Cerebellar nuclear complex (tissue), 1 donor: ENCODE results near the gene SLC39A11.
"Not testable (repeated sequence)": the region's sequence is repeated elsewhere in the genome, so short reads cannot be mapped to it uniquely, and the experiment has no call there.

ENCODE experiments used
- DNase-seq, 2 experiments: peaks; one replicate each; lab custom pipeline; 2025; lab: John Stamatoyannopoulos, UW

SLC39A11 gene

DNA sequence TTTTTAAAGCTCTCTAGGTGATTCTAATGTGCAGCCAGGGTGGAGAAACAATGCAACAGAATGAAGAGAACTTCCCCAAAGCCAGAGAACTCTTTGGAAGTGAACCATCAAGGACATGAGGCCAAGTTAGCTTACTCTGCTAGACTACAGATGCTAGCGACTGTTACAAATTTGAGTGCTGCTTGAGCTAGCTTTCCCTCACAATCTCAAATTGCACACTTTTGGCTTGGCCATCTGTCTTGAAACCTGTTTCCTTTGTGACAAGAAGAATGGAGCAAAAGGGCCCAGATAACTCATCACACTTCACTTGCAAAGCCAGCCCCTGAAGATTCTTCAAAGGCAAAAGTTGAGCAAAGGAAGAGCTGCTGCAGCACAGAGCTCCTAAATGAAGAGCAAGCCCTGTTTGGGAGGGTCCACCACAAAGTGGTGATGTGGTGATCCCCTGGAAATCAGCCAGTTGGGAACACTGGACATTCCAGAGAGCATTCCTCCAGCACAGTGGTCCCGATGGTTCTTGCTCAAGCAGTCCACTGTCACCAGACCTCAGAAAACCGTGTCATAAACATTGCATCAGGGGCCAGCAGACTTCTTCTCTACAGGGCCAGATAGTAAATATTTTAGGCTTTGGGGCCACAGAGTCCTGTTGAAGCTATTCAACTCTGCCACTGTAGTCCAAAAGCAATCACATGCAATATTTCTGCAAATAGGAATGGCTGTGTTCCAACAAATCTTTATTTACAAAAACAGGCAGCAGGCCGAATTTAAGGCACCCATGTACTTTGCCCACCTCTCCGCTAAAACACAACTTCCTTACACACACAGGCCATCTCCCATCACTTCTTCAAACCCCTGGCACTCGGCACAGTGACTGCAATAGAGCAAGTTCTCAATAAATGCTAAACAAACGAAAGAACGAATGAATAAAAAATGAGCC, 21.2 kb downstream of the SLC39A11 start:
- DNase-seq = no peak

DNA sequence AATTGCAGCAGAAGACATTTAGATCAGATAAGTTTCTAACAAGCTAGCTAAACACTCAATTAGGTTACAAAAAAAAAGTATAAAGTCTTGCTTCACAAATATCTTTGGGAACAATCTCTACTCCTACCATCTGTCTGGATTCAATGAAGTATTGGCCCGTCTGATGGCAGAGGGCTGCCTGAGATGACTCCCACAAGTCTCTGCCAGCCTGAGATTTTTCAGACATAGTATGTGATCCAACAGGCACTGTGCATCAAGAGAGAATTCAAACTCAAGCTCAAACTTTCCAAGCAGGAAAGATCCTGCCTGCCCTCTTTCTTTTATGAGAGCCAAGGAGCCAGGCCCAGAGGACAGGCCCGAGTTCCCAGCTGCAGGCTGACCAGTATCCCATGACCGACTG, 22.6 kb downstream of the SLC39A11 start:
- no peak for DNase-seq

DNA sequence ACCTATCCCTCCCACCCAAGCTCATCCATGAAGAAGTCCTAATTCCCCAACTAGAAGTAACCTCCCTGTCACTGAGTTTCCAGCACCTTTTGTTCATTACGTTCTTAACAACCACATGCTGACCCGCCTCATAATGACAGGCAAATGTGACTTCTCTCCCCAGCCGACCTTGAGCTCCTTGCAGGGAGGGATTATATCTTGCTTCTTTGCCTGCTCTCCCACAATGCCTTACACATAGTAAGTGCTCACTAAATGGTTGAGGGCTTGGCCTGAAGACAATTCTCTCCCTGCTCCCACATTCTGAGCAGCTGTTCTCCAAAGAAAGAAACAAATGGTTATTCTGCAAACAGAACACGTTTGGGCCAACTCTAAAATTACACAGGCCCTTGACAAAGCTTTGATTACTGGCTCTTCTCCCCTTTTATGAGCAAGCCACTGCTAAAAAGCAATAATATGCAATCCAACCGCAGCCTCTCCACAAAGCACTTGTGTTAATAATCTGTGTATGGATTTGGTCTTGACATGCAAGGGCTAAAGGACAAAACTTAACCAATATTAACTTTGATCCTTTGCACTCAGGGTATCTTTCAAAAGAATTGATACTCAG, 23.2 kb downstream of the SLC39A11 start:
- no peak for DNase-seq

DNA sequence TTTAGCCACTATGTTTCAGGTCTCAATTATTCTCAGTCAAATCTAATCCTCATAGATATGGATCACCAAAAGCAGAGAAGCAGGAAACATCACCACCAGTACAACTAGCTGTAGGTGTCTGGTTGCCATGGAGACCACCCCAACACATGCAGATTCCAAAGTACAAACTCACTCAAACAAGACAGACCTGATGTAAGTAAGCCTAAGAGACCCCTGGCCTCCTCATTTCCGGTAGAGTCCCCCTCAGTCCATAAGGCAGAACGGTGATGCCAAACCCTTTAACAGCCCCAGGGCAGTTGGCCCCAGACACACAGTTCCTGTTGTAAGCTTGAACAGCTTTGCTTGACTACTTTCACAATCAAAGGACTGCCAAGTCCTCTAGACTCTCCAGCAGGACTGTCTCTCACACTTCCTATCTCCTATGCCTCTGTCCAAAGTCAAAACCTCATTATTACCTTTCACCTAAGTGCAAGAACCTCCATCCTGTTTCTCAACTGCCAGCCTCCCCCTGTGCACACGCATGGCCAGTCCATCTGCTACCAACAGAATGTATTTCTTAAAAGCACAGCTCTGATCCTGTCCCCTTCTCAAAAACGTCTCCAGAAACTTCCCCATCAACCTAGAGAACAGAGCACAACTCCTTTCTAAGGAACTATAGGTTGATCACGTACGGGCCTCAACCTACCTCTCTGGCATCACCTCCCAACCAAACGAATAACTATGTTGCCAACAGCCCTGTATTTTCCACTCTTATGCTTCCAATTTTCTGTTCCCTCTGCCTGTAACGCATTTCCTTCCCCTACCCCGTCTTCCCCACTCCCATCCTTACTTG, 23.9 kb downstream of the SLC39A11 start:
- no peak for DNase-seq

DNA sequence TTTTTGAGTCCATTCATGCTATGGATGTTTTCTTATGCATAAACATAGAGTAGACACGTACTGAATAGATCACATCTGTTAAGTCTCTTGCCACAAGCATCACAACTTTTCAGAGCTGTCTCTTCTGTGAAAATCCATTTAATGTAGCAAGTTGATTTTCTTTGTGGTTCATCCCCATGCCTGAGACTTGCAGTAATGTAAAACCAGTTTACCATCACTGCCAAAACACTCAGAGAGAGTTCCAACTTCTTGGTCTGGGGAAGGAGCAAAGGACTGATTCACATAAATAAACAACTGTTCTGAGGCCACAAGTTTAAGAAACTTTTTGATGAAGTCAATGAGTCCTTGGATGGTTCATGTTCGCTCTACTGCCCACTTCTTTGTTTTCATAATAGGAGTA, 24.8 kb downstream of the SLC39A11 start:
- DNase-seq = not testable (repeated sequence)

DNA sequence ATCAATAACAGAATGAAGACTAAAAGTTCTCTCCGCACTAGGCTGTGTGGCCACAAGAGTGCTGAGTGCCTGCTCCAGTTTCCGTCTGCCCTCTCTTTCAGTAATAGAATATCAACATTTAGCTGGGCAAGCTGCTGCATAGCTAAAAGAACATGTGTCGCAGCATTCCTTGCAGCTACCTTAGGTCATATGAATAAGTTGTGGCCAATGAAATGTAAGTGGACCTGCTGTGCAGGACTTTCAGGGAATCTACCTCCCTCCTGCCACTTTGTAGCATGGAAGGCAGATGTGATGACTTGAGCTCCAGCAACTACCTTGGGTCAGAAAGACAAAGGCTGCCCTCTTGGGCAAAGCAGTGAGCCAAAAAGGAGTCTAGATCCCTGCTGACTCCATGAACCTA, 25.4 kb downstream of the SLC39A11 start:
- DNase-seq = no peak

DNA sequence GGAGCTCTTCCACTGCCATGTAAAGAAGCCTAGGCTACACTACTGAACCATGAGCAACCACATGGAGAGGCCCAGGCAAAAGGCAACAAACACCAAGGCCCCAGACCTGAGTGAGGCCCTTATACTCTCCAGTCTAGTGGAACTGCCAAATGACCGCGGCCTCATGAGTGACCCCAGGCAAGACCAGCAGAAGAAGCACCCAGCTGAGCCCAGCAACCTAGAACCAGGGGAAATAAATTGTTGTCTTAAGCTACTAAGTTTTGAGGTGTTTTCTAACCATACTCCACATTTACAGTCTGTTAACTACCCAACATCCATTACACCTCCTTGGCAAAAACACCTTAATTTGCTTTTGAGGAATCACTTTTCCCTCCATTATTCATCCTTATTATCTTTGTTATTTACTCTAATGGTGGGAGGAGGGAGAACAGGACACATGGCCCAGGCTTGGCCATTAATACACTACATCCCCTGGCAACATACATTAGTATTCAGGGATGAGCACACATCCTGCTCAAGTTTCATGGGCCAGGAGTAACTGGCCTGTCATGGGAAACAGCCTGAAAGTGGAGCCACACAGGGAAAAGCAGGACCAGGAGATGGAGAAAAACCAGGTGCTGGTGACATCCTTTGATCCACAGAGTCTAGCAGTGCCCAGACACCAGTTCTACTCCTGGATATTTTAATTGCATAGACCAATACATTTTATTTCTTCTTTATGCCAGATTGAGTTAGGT, 26.2 kb downstream of the SLC39A11 start:
- DNase-seq = no peak

DNA sequence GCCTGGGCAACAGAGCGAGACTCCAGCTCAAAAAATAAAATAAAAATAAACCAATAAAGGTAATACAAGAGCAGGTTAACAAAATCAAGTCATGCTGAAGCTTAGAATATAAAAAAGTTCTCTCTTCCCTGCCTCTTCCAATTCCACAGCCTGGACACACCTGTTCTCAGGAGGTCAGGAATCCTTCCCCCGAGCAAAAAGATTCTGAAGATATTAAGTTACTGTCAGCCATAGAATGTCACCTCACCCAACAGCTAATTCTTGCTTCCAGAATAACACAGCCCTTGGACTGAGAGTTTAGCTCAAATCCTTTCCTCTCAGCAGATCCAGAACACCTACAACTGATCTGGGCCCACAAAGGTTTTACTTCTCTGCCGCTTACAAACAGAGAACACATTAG, 27.1 kb downstream of the SLC39A11 start:
- no peak for DNase-seq

DNA sequence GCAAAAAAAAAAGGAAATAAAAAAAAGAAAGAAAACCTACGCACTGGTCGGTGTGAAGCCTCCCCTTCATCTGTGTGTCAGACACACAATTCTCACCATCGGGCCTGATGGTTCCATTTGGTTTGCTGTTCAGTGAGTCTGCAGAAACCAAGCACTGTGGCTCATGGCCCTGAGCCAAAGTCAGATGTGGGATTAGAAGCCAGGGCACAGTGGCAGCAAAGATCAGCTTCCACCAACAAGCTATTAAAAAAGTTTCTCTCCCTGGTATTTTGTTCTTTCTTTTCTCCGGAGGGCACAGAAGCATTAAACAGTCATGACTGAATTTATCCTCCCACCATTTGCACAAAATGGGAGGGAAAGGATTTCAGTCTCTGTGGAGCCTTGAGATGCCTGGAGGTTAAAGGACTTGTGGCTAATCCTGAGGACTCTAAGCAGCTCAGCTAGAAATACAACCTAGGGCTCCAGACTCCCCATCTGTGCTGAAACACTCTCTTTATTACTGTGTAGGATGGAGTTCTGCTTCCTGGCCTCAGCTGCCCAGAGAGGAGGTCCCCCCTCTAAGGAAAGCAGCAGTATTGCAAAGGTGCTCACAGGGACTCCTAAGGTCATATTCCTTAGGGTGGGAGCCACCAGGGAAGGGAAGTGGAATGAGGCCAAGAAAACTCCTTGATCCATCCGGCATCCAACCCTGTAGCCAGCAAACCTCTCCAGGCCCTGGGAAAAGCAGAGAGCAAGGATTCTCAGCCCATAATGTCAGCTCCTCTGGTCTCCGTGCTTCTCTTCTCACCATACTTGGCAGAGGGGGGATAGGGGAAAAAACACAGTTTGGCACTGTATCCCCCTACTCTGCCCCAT, 28.2 kb downstream of the SLC39A11 start:
- no peak for DNase-seq

DNA sequence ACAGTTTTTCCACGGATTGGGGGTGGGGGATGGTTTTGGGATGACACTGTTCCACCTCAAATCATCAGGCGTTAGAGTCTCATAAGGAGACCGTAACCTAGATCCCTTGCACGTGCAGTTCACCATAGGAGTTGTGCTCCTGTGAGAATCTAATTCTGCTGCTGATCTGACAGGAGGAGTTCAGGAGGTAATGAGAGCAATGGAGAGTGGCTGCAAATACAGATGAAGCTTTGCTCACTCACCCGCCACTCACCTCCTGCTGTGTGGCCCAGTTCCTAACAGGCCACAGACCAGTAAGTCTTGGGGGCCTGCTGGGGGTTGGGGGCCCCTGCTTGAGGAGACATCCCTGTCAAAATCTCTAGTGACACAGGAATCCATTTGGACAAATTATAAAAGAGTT, 29.8 kb downstream of the SLC39A11 start:
- no peak for DNase-seq

DNA sequence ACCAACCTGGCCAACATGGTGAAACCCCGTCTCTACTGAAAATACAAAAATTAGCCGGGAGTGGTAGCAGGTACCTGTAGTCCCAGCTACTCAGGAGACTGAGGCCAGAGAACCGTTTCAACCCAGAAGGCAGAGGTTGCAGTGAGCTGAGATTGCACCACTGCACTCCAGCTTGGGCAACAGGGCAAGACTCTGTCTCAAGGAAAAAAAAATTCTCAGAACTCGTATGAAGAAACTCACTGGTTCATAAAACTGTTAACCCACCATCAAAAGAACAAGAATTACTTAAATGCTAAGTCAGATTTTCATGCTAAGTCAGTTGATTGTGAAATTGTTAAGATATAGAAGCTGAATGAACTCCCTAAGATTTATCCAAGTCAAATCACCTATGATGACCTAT, 31.3 kb downstream of the SLC39A11 start:
- no peak for DNase-seq

DNA sequence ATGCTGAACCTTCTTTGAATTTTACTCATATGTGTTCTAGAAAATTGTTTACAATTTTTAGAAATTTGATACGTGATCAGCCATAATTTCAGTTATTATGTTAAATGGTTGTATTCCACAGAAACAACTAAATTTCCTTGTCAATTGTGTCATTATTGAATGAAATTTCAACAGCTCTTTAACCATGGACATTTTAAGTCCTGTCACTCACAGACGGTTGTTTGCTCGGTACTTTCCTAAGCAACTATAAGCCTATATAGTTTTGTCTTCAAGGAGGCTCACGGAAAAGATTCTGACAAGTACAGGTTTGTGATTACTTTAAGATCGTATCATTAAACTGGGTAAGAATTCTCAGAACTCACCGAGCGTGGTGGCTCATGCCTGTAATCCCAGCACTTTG, 31.8 kb downstream of the SLC39A11 start:
- DNase-seq = no peak

DNA sequence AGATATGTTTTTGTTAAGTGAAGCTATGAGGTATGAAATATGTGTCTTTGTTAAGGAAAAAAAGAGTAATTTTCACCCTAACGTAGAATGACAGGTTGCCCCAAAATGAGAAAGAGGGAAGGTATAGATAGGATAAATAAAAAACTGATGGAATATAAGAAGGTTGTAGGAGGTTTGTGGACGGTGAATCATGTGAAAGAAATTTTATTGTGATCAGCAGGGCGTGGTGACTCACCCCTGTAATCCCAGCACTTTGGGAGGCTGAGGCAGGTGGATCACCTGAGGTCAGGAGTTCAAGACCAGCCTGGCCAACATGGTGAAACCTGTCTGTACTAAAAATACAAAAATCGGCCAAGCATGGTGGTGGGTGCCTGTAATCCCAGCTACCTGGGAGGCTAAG, 32.8 kb downstream of the SLC39A11 start:
- not testable (repeated sequence) for DNase-seq

DNA sequence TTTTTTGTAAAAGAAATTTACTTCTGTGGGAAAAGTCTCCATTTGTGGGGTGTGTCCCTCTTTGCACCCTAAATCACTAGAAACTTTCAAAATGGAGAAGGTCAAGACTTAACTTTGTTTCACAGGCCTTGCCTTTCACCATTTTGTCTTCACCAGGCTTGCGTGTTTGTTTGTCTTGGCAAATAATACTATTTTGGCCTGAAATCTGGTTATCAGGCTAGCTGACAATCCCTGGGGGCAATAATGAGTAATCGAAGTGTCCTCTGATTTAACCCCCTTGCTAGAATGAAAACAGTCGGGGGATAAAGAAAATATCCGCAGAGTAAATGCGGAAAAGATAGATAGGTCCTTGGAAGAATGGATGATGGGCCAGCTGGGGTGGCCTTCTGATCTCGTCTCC, 34.5 kb downstream of the SLC39A11 start:
- no peak for DNase-seq

DNA sequence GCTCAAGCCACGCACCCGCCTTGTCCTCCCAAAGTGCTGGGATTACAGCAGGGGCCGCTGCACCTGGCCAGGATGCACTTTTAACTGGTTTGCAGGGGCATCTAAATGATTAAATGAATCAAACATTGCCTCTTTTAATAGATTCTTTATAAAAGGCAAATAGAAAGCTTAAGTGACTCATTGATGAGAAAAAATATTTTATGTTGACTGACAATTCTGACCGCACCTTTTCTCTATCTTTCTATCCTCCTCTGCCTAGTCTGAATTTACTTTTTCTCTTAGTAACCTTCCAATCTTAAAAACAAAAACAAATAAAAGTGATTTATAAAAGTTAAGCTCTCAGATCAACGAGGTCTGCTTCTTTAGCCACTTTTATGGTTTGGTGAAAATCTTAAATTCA, 35.3 kb downstream of the SLC39A11 start:
- no peak for DNase-seq

DNA sequence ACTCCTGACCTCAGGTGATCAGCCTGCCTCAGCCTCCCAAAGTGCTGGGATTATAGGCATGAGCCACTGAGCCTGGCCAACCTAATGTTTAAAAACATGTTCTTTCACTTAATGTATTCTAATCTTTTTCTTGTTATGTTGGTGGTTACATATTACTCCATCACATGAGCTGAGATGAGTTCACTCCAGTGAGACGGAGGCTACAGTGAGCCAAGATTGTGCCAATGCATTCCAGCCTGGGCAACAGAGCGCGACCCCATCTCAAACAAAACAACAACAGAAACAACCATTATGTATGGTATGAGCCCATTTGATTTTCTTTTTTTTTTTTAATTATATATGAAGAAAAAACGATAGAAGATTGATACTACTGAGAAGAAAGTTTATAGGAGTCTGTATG, 39.6 kb downstream of the SLC39A11 start:
- no peak for DNase-seq

DNA sequence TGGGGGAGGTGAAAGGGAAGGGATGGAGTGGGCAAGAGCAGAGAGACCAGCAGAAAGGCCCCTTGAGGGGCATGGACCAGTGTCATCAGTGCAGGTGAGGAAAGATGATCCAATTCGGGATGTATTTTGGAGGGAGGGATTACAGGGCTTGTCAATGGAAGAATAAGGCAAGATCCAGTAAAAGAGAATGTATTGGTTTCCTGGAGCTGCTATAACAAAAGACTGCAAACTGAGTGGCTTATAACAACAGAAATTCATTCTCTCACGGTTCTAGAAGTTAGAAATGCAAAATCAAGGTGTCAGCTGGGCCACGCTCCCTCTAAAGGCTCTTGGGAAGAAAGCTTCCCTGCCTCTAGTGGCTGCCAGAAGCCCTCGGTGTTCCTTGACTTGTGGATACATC, 41.7 kb downstream of the SLC39A11 start:
- DNase-seq = no peak

DNA sequence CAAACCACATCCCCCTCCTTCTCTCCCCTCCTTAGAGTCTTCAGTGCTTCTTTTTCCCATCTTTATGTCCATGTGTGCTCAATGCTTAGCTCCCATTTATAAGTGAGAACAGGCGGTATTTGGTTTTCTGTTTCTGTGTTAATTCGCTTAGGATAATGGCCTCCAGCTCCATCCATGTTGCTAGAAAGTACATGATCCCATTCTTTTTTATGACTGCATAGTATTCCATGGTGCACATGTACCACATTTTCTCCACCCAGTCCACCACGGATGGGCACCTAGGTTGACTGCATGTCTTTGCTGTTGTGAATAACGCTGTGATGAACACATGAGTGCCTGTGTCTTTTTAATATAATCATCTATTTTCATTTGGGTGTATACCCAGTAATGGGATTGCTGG, 44.3 kb downstream of the SLC39A11 start:
- DNase-seq = no peak

DNA sequence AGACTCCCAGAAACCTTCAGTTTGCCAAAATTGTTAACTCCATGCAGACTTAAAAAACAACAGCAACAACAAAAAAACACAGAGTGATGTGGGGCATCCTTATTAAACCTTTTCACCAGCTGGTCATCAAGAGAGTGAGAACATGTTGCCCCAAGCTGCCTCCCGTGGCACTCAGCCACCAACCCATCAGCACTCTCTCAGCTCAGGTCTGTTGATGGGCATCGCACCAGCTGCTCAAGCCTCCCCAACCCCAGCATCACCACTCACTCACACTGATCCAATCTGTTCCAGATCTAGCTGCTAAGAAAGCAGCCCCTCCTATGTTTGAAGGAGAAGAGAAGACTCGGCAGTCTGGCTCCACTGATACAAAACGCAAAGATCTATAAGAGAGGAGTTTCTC, 46.8 kb downstream of the SLC39A11 start:
- DNase-seq = no peak

DNA sequence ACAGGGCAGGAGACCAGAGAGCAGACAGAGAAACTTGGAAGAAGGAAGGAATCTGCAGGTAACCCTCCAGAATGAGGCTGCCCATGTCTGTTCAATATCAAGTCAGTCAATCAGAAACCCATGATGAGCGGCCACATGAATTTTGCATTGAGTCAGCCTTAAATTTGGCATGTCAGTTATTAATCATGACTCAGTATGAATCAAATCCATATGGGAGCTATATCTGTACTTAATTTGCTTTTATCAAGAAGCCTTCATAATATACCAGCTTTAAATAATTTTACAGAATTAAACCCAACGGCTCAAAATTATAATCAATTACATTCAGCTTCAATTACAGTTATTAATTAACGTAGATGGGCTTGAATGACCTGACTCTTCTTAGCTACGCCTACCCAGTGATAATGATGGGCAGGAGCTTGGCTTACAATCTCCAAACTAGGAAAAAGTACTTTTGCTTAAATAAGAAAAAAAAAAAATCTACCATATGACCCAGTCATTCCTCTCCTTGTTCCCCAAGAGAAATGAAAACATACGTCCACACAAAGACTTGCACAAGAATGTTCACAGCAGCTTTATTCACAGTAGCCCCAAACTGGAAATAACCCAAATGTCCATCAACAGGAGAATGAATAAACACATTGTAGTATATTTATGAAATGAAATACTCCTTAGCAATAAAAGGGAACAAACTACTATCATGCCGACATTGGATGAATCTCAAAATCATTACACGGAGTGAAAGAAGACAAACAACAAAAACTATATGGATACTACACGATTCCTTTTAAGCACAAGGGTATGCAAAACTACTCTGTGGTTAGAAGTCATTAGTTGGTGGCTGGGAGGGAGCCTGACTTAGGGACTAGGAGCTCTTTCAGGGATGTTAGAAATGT, 48.6 kb downstream of the SLC39A11 start:
- DNase-seq = no peak
